Stimulated activated CD8-positive, alpha-beta memory T cell treated with anti-CD3 and anti-CD28 coated beads, Interleukin-12 subunit alpha, Interleukin-12 subunit beta, amount 100 ng/mL, for 24 hours (primary cell): ENCODE data around the gene CEP85.

Source experiments
- DNase-seq: peaks from one replicate; pipeline ENCODE4 v3.0.0-alpha.2; 2020; ENCODE audit errors: extremely low read depth

Gene CEP85

DNA sequence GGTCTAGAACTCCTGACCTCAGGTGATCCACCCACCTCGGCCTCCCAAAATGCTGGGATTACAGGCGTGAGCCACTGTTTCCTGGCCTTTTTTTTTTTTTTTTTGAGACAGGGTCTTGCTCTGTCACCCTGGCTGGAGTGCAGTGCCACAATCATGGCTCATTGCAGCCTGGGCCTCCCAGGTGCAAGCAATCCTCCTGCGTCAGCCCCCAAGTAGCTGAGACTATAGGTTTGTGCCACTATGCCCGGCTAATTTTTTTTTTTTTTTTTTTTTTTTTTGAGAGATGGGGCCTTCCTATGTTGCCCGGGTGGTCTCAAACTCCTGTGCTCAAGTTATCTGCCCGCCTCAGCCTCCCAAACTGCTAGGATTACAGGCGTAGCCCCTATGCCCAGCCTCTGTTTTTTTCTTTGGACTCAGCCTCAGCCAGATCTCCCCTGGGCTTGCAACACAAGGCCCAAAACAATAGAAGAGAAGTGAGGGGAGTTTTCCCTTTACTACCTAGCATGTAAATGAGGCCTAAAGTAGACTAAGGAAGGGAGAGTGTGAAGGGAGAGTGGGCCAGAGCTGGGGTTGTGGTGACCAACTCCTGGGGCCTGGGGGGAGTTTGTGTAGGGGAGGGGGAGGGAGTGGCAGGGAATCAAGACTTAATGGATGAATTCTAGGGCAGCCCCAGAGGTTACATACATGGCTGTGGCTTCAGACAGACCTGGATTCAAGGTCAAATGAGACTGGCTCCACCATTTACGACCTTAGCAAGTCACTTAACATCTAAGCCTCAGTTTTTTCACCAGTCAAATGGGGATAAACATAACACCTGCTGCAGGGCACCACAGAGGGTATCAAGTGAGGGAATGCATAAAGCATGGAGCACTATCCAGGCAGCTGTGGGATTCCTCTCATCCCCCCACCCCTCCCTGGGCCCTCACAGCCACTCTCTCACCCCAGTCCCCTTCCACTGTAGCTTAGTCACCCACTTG, 82.2 kb downstream of the CEP85 start:
- no peak for DNase-seq

DNA sequence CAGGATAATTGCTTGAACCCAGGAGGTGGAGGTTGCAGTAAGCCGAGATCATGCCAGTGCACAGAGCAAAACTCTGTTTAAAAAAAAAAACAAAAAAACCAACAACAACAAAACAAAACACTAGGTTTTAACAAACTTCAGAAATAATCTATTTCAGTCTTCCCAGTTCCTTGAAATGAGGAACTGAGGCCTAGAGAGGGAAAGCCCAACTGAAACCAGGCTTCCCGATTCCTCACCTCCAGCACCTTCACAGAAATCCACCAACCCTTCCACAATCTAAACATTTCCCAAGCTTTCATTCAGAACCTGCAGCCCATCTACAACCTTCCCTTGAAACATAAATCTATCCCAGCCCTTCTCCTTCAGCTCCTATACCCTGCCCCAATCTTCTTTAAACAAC, 83.1 kb downstream of the CEP85 start:
- no peak for DNase-seq

DNA sequence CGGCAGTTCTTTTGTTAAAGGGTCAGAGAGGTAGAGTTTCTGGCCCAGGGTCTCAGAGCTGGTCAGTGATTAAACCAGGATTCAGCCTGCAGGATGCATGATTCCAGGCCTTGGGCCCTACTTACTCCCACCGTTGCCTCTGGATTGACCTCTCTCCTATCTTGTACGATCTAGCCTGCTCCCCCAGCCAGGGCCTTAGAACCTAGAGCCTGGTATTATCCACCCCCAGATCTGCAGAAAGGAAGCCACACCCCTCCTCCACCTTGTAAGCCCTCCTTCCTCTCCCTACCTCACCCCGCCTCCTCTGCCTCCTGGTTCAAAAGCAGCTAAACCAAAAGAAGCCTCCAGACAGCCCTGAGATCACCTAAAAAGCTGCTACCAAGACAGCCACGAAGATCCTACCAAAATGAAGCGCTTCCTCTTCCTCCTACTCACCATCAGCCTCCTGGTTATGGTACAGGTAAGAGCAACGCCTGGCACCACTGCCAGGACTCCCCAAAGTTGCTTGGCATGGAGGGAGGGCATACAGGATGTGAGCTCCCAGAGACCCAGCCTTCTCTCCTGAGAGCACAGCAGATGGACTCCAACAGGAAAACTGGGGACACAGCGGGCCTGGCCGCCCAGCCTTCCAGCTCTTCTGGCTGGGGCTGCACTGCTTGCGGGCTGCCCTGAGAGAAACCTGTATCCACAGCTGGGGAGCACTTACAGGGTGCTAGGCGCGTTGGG, 83.8 kb downstream of the CEP85 start, which contains the start of gene CD52:
TSS of gene CD52 (plus strand) at position 347 of the 726 bp plus-strand sequence. CDS start at position 407, 60 bp downstream.
- no peak for DNase-seq

GRCh38 chr1:26318338-26319064, 84.5 kb downstream of the CEP85 start:
- DNase-seq: no peak

DNA sequence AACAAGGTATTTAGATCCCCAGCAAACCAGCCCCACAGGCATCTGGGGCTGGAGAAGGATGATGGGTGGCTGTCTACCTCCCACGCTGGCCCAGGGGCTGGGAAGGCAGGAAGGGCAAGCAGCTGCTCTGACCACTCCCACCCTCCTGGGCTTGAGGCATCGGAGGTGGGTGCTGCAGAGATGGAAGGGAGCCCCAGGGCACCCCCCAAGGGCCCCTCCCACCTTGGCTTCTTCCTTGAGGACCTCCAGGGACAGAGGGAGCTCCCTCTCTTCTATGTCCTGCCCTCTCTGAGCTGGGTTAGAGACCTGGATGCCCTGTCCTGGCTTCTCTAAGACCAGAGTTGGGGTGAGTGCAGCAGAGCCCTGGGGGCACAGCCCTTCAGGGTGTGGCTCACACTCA, 86.9 kb downstream of the CEP85 start:
- no peak for DNase-seq

- DNase-seq: peak; percentile 82
These were observed 87.5 kb downstream of the CEP85 start for GRCh38 chr1:26321315-26322041.

- no peak for DNase-seq
These were observed 88.0 kb downstream of the CEP85 start for GRCh38 chr1:26322042-26322331.

DNA sequence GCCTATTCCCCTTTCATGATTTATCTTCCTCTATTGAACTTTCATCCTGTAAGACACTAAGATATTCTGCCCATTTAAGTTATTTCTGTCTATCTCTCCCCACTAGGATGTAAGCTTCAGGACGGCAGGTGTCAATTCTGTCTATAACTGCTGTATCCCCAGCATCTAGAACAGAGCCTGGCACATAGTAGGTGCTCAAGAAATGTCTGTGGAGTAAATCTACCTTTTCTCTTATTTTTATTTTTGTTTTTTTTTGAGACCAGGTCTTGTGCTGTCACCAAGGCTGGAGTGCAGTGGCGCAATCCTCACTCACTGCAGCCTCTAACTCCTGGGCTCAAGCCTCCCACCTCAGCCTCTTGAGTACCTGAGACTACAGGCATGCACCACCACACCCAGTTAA, 89.4 kb downstream of the CEP85 start:
- DNase-seq: no peak

DNA sequence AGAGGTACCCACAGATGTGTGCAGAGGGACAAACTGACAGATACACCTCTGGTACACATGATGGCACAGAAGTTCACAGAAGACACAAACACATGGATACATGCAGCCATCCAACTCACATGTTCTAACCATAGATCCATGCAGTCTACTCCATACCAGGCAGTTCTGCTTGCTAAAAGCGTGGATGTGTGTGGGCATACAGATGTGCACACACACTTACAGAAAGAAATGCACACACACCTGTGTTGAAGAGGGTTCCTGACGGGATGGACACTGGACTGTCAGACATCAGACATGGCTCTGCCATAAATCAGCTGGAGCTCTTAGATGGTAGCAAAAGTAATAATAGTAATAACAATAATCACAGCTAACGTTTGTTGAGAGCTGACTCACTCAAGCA, 90.5 kb downstream of the CEP85 start:
- no peak for DNase-seq

- DNase-seq: no peak
These were observed 94.0 kb downstream of the CEP85 start for GRCh38 chr1:26327956-26328362.
